ENCODE data around the gene PSENEN.

The PSENEN gene

DNA sequence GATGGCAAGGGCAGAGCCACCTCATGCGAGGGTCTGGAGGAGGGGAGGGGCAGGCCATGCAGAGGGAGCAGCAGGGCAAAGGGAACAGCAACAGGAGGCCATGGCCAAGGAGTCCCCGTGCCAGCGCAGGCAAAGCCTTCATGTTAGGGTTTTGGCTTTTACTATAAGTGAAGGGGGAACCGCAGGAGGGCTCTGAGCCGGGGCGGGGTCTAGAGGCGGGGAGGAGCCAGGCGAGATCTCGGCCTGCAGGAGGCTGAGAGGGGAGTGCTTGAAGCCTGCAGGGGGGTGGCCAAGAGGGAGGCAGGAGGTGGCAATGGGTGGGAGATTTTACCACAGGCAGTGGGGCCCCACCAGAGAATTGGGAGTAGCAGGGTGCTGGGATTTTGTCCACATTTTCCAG lies 36.2 kb downstream of the PSENEN start:
- no peak for TF ChIP-seq ZNF8 (CRISPR knock-in tag; IDR thresholded peaks at IDR 0.05)
- no peak for TF ChIP-seq TOX (CRISPR knock-in tag; IDR thresholded peaks at IDR 0.05; ENCODE audit: borderline replicate concordance)
- no peak for TF ChIP-seq ZC3H10 (CRISPR knock-in tag; IDR thresholded peaks at IDR 0.05)
- TF ChIP-seq CSDC2 (CRISPR knock-in tag; IDR thresholded peaks at IDR 0.05) = no peak
- no peak for TF ChIP-seq ARNTL (CRISPR knock-in tag; IDR thresholded peaks at IDR 0.05; ENCODE audit: borderline replicate concordance, low read depth)
- TF ChIP-seq ZFP3 (CRISPR knock-in tag; IDR thresholded peaks at IDR 0.05) = no peak
- no peak for TF ChIP-seq ZFP30 (CRISPR knock-in tag; IDR thresholded peaks at IDR 0.05)
- TF ChIP-seq RARB (CRISPR knock-in tag; IDR thresholded peaks at IDR 0.05) = no peak
- TF ChIP-seq PPARA (CRISPR knock-in tag; IDR thresholded peaks at IDR 0.05; ENCODE audit: borderline replicate concordance) = no peak
- TF ChIP-seq SNAI2 (CRISPR knock-in tag; IDR thresholded peaks at IDR 0.05) = no peak
- TF ChIP-seq ISL1 (CRISPR knock-in tag; IDR thresholded peaks at IDR 0.05) = no peak
- no peak for TF ChIP-seq ESRRG (CRISPR knock-in tag; IDR thresholded peaks at IDR 0.05)
- TF ChIP-seq TCF4 (CRISPR knock-in tag; IDR thresholded peaks at IDR 0.05; ENCODE audit: borderline replicate concordance) = no peak
- TF ChIP-seq, protein P1, sequence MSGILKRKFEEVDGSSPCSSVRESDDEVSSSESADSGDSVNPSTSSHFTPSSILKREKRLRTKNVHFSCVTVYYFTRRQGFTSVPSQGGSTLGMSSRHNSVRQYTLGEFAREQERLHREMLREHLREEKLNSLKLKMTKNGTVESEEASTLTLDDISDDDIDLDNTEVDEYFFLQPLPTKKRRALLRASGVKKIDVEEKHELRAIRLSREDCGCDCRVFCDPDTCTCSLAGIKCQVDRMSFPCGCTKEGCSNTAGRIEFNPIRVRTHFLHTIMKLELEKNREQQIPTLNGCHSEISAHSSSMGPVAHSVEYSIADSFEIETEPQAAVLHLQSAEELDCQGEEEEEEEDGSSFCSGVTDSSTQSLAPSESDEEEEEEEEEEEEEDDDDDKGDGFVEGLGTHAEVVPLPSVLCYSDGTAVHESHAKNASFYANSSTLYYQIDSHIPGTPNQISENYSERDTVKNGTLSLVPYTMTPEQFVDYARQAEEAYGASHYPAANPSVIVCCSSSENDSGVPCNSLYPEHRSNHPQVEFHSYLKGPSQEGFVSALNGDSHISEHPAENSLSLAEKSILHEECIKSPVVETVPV (CRISPR knock-in tag; IDR thresholded peaks at IDR 0.05) = no peak
- TF ChIP-seq, protein P2, sequence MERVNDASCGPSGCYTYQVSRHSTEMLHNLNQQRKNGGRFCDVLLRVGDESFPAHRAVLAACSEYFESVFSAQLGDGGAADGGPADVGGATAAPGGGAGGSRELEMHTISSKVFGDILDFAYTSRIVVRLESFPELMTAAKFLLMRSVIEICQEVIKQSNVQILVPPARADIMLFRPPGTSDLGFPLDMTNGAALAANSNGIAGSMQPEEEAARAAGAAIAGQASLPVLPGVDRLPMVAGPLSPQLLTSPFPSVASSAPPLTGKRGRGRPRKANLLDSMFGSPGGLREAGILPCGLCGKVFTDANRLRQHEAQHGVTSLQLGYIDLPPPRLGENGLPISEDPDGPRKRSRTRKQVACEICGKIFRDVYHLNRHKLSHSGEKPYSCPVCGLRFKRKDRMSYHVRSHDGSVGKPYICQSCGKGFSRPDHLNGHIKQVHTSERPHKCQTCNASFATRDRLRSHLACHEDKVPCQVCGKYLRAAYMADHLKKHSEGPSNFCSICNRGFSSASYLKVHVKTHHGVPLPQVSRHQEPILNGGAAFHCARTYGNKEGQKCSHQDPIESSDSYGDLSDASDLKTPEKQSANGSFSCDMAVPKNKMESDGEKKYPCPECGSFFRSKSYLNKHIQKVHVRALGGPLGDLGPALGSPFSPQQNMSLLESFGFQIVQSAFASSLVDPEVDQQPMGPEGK (CRISPR knock-in tag; IDR thresholded peaks at IDR 0.05; ENCODE audit: borderline replicate concordance) = no peak
- no peak for TF ChIP-seq OSR1 (CRISPR knock-in tag; IDR thresholded peaks at IDR 0.05)
- no peak for TF ChIP-seq ZNF565 (CRISPR knock-in tag; conservative IDR thresholded peaks at IDR 0.05; ENCODE audit: low read depth)
- TF ChIP-seq, protein P3, sequence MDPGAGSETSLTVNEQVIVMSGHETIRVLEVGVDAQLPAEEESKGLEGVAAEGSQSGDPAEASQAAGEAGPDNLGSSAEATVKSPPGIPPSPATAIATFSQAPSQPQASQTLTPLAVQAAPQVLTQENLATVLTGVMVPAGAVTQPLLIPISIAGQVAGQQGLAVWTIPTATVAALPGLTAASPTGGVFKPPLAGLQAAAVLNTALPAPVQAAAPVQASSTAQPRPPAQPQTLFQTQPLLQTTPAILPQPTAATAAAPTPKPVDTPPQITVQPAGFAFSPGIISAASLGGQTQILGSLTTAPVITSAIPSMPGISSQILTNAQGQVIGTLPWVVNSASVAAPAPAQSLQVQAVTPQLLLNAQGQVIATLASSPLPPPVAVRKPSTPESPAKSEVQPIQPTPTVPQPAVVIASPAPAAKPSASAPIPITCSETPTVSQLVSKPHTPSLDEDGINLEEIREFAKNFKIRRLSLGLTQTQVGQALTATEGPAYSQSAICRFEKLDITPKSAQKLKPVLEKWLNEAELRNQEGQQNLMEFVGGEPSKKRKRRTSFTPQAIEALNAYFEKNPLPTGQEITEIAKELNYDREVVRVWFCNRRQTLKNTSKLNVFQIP (CRISPR knock-in tag; IDR thresholded peaks at IDR 0.05; ENCODE audit: borderline replicate concordance, low read depth) = no peak
- ATAC-seq = no peak

DNA sequence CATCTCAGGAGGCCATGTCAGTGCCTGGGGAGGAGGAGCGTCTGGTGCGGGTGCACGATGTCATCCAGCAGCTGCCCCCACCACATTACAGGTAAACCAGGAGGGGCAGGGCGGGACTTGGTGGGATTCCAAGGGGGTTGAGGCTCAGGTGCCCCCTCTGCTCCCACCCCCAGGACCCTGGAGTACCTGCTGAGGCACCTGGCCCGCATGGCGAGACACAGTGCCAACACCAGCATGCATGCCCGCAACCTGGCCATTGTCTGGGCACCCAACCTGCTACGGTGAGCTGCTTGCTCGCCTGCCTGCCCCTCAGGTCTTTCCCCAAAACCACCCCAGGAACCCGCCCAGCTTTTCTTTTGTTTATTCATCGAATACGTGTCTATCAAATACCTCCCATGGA lies 37.1 kb downstream of the PSENEN start:
- no peak for ATAC-seq
- TF ChIP-seq ARNTL (CRISPR knock-in tag; IDR thresholded peaks at IDR 0.05; ENCODE audit: borderline replicate concordance, low read depth) (no peak), CSDC2 (CRISPR knock-in tag; IDR thresholded peaks at IDR 0.05) (no peak), ZFP3 (CRISPR knock-in tag; IDR thresholded peaks at IDR 0.05) (no peak), ZC3H10 (CRISPR knock-in tag; IDR thresholded peaks at IDR 0.05) (no peak), PPARA (CRISPR knock-in tag; IDR thresholded peaks at IDR 0.05; ENCODE audit: borderline replicate concordance) (no peak), ZNF70 (CRISPR knock-in tag; IDR thresholded peaks at IDR 0.05) (no peak), ZFP30 (CRISPR knock-in tag; IDR thresholded peaks at IDR 0.05) (no peak), ZNF8 (CRISPR knock-in tag; IDR thresholded peaks at IDR 0.05) (no peak), ESRRG (CRISPR knock-in tag; IDR thresholded peaks at IDR 0.05) (no peak), TOX (CRISPR knock-in tag; IDR thresholded peaks at IDR 0.05; ENCODE audit: borderline replicate concordance) (no peak), BACH2 (CRISPR knock-in tag; IDR thresholded peaks at IDR 0.05; ENCODE audit: borderline replicate concordance) (no peak), RARB (CRISPR knock-in tag; IDR thresholded peaks at IDR 0.05) (no peak), TCF4 (CRISPR knock-in tag; IDR thresholded peaks at IDR 0.05; ENCODE audit: borderline replicate concordance) (no peak), OSR1 (CRISPR knock-in tag; IDR thresholded peaks at IDR 0.05) (no peak), SNAI2 (CRISPR knock-in tag; IDR thresholded peaks at IDR 0.05) (no peak)
- TF ChIP-seq, protein P1 (CRISPR knock-in tag; IDR thresholded peaks at IDR 0.05) = no peak
- TF ChIP-seq, protein P2 (CRISPR knock-in tag; IDR thresholded peaks at IDR 0.05; ENCODE audit: borderline replicate concordance) = no peak
- TF ChIP-seq, protein P4, sequence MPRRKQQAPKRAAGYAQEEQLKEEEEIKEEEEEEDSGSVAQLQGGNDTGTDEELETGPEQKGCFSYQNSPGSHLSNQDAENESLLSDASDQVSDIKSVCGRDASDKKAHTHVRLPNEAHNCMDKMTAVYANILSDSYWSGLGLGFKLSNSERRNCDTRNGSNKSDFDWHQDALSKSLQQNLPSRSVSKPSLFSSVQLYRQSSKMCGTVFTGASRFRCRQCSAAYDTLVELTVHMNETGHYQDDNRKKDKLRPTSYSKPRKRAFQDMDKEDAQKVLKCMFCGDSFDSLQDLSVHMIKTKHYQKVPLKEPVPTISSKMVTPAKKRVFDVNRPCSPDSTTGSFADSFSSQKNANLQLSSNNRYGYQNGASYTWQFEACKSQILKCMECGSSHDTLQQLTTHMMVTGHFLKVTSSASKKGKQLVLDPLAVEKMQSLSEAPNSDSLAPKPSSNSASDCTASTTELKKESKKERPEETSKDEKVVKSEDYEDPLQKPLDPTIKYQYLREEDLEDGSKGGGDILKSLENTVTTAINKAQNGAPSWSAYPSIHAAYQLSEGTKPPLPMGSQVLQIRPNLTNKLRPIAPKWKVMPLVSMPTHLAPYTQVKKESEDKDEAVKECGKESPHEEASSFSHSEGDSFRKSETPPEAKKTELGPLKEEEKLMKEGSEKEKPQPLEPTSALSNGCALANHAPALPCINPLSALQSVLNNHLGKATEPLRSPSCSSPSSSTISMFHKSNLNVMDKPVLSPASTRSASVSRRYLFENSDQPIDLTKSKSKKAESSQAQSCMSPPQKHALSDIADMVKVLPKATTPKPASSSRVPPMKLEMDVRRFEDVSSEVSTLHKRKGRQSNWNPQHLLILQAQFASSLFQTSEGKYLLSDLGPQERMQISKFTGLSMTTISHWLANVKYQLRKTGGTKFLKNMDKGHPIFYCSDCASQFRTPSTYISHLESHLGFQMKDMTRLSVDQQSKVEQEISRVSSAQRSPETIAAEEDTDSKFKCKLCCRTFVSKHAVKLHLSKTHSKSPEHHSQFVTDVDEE (CRISPR knock-in tag; IDR thresholded peaks at IDR 0.05) = no peak

Measured in SK-N-SH treated with all-trans-retinoic acid at 6 μM for 48 hours (cell line).